ENCODE measurements around the gene ESPL1.

Gene ESPL1

DNA sequence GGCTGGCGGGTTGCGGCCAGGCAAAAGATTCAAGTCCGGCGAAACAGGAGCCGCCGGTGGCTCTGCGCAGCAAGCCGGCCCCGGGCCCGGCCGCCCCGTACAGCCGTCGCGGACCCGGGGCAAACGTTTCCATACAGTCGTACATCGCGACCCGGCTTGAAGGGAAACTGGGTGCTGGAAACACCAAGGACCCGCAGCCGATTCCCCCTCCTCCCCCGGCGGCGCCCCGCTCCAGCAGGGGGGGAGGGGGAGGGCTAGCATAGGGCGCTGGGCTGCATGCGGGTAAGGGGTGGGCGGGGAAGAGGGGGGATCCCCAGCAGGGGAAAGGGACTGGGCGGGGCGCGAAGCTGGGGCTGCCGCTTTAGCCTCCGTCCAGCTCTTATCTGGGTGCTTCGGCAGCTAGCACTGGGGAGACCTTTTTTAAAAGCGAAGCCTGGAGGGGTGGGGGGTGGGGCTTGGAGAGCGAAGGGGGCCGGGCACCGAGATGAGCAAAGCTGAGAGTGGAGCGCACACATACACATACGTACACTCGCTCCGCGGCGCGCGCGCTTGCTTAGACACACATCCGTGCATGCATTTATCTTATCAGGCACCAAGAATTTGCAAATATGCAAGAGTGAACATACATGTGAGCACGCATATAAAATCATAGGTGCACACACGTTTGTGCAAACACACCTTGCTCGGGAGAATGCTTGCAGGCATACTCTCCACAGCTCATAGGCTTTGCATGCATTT lies 48.0 kb upstream of the ESPL1 start:
- Histone ChIP-seq H3K9ac (ENCODE audit: low read length) (peak overlapping the region; percentile 69), H3K4me2 (ENCODE audit: low read depth, low read length, poor library complexity, severe bottlenecking) (peak overlapping the region; percentile 92), H3K27ac (ENCODE audit: low read depth, low read length) (peak overlapping the region; percentile 90; the same call in 1 of the 2 replicates), H3K9me2 (replicated peaks; ENCODE audit: insufficient read depth, low read length) (no peaks in the 10 kb centered on the region), H3F3A (ENCODE audit: insufficient read depth) (peaks cover 11% of the 10 kb centered on the region), H3K9me3 (ENCODE audit: insufficient read depth, low read length) (no peaks in the 10 kb centered on the region), H4K20me1 (ENCODE audit: low read depth, low read length) (no peaks in the 10 kb centered on the region), H3K36me3 (ENCODE audit: low read length) (no peaks in the 10 kb centered on the region), H2AFZ (ENCODE audit: low read depth, low read length, severe bottlenecking) (peak overlapping the region; percentile 88), H3K79me2 (ENCODE audit: insufficient read depth, low read length) (no peaks in the 10 kb centered on the region), H3K27me3 (ENCODE audit: low read length) (no peaks in the 10 kb centered on the region), H3K4me3 (ENCODE audit: insufficient read depth, low read length, poor library complexity, severe bottlenecking) (peak overlapping the region; percentile 54)
- TF ChIP-seq, protein P1, sequence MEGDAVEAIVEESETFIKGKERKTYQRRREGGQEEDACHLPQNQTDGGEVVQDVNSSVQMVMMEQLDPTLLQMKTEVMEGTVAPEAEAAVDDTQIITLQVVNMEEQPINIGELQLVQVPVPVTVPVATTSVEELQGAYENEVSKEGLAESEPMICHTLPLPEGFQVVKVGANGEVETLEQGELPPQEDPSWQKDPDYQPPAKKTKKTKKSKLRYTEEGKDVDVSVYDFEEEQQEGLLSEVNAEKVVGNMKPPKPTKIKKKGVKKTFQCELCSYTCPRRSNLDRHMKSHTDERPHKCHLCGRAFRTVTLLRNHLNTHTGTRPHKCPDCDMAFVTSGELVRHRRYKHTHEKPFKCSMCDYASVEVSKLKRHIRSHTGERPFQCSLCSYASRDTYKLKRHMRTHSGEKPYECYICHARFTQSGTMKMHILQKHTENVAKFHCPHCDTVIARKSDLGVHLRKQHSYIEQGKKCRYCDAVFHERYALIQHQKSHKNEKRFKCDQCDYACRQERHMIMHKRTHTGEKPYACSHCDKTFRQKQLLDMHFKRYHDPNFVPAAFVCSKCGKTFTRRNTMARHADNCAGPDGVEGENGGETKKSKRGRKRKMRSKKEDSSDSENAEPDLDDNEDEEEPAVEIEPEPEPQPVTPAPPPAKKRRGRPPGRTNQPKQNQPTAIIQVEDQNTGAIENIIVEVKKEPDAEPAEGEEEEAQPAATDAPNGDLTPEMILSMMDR (IDR thresholded peaks at IDR 0.05; ENCODE audit: insufficient read depth, low read length, poor library complexity, severe bottlenecking), result no peak
- TF ChIP-seq EZH2phosphoT487 (conservative IDR thresholded peaks at IDR 0.05; ENCODE audit: low read length), result no peak

- H3K4me3 ChIP-seq (ENCODE audit: insufficient read depth, low read length, poor library complexity, severe bottlenecking), result peak overlapping the region; percentile 54
- H2AFZ ChIP-seq (ENCODE audit: low read depth, low read length, severe bottlenecking), result peak overlapping the region; percentile 95
- no peaks in the 10 kb centered on the region for H3K9me2 ChIP-seq (replicated peaks; ENCODE audit: insufficient read depth, low read length)
- TF ChIP-seq, protein P1 (IDR thresholded peaks at IDR 0.05; ENCODE audit: insufficient read depth, low read length, poor library complexity, severe bottlenecking), result no peak
- no peak for TF ChIP-seq EZH2phosphoT487 (conservative IDR thresholded peaks at IDR 0.05; ENCODE audit: low read length)
- no peaks in the 10 kb centered on the region for H3K27me3 ChIP-seq (ENCODE audit: low read length)
- H3K36me3 ChIP-seq (ENCODE audit: low read length), result no peaks in the 10 kb centered on the region
- H4K20me1 ChIP-seq (ENCODE audit: low read depth, low read length), result no peaks in the 10 kb centered on the region
- H3K9ac ChIP-seq (ENCODE audit: low read length), result peak overlapping the region; percentile 69
- no peaks in the 10 kb centered on the region for H3K9me3 ChIP-seq (ENCODE audit: insufficient read depth, low read length)
- H3F3A ChIP-seq (ENCODE audit: insufficient read depth), result peaks cover 11% of the 10 kb centered on the region
- H3K27ac ChIP-seq (ENCODE audit: low read depth, low read length), result peak overlapping the region; percentile 90
- peak overlapping the region; percentile 92 for H3K4me2 ChIP-seq (ENCODE audit: low read depth, low read length, poor library complexity, severe bottlenecking)
- H3K79me2 ChIP-seq (ENCODE audit: insufficient read depth, low read length), result no peaks in the 10 kb centered on the region
These were observed 47.4 kb upstream of the ESPL1 start for GRCh38 chr12:53220694-53221202.

GRCh38 chr12:53221203-53222080 lies 46.7 kb upstream of the ESPL1 start:
- peak overlapping the region; percentile 92 for H3K4me2 ChIP-seq (ENCODE audit: low read depth, low read length, poor library complexity, severe bottlenecking)
- H3K36me3 ChIP-seq (ENCODE audit: low read length), result no peaks in the 10 kb centered on the region
- H3F3A ChIP-seq (ENCODE audit: insufficient read depth), result peaks cover 11% of the 10 kb centered on the region
- no peaks in the 10 kb centered on the region for H3K9me2 ChIP-seq (replicated peaks; ENCODE audit: insufficient read depth, low read length)
- peak overlapping the region; percentile 95 for H2AFZ ChIP-seq (ENCODE audit: low read depth, low read length, severe bottlenecking)
- no peaks in the 10 kb centered on the region for H3K79me2 ChIP-seq (ENCODE audit: insufficient read depth, low read length)
- no peaks in the 10 kb centered on the region for H3K9me3 ChIP-seq (ENCODE audit: insufficient read depth, low read length)
- H3K9ac ChIP-seq (ENCODE audit: low read length), result peak overlapping the region; percentile 69
- H3K4me3 ChIP-seq (ENCODE audit: insufficient read depth, low read length, poor library complexity, severe bottlenecking), result peak overlapping the region; percentile 54
- TF ChIP-seq EZH2phosphoT487 (conservative IDR thresholded peaks at IDR 0.05; ENCODE audit: low read length), result no peak
- TF ChIP-seq, protein P1 (IDR thresholded peaks at IDR 0.05; ENCODE audit: insufficient read depth, low read length, poor library complexity, severe bottlenecking), result peak; percentile 48
- H3K27ac ChIP-seq (ENCODE audit: low read depth, low read length), result peak overlapping the region; percentile 90
- no peaks in the 10 kb centered on the region for H3K27me3 ChIP-seq (ENCODE audit: low read length)
- H4K20me1 ChIP-seq (ENCODE audit: low read depth, low read length), result no peaks in the 10 kb centered on the region
